ENCODE data around the gene RRAD.

The RRAD gene

GRCh38 chr16:66899945-66900710, 25.2 kb downstream of the RRAD start (continued):
- TF ChIP-seq PRDM4 (tag by site-specific recombination; IDR thresholded peaks at IDR 0.05) (peak; percentile 63), ZNF292 (tag by site-specific recombination; IDR thresholded peaks at IDR 0.05; ENCODE audit: borderline replicate concordance, low read depth) (no peak), ZNF521 (tag by site-specific recombination; IDR thresholded peaks at IDR 0.05) (no peak), ZNF629 (tag by site-specific recombination; IDR thresholded peaks at IDR 0.05) (peak; percentile 80), ZNF214 (tag by site-specific recombination; IDR thresholded peaks at IDR 0.05; ENCODE audit: borderline replicate concordance) (no peak), ZNF10 (tag by site-specific recombination; IDR thresholded peaks at IDR 0.05) (no peak), ZBTB10 (tag by site-specific recombination; IDR thresholded peaks at IDR 0.05) (no peak), ZNF202 (tag by site-specific recombination; IDR thresholded peaks at IDR 0.05; ENCODE audit: borderline replicate concordance) (no peak), ZNF140 (tag by site-specific recombination; IDR thresholded peaks at IDR 0.05) (no peak), BCL11A (tag by site-specific recombination; IDR thresholded peaks at IDR 0.05; ENCODE audit: low read depth) (peak; percentile 60), ZSCAN4 (tag by site-specific recombination; IDR thresholded peaks at IDR 0.05) (0 out of 2 replicates have a peak, but pooled peaks have one; percentile 20), ZNF354C (tag by site-specific recombination; IDR thresholded peaks at IDR 0.05; ENCODE audit: borderline replicate concordance, low read depth) (no peak), ZNF148 (tag by site-specific recombination; IDR thresholded peaks at IDR 0.05; ENCODE audit: borderline replicate concordance) (no peak), ZNF302 (tag by site-specific recombination; IDR thresholded peaks at IDR 0.05; ENCODE audit: low read depth) (no peak), ZBTB11 (tag by site-specific recombination; conservative IDR thresholded peaks at IDR 0.05; ENCODE audit: low read depth) (no peak), ZNF677 (tag by site-specific recombination; IDR thresholded peaks at IDR 0.05) (no peak), ZNF157 (tag by site-specific recombination; IDR thresholded peaks at IDR 0.05) (no peak), ZNF558 (tag by site-specific recombination; IDR thresholded peaks at IDR 0.05) (no peak), ZNF391 (tag by site-specific recombination; IDR thresholded peaks at IDR 0.05; ENCODE audit: borderline replicate concordance, low read depth) (0 out of 2 replicates have a peak, but pooled peaks have one; percentile 34), ZNF324 (tag by site-specific recombination; IDR thresholded peaks at IDR 0.05) (0 out of 2 replicates have a peak, but pooled peaks have one; percentile 32), ZNF274 (IDR thresholded peaks at IDR 0.05; ENCODE audit: low read length) (no peak), ZNF274 (tag by site-specific recombination; IDR thresholded peaks at IDR 0.05; ENCODE audit: borderline replicate concordance) (no peak), SCRT1 (tag by site-specific recombination; IDR thresholded peaks at IDR 0.05; ENCODE audit: borderline replicate concordance) (no peak), ZNF169 (tag by site-specific recombination; IDR thresholded peaks at IDR 0.05) (no peak), ZBTB7A (tag by site-specific recombination; IDR thresholded peaks at IDR 0.05; ENCODE audit: low read depth) (no peak), ZFP37 (tag by site-specific recombination; IDR thresholded peaks at IDR 0.05) (no peak), ZNF366 (tag by site-specific recombination; conservative IDR thresholded peaks at IDR 0.05) (peak; percentile 74)

All from HEK293 (cell line).